ENCODE measurements around the gene WFS1.

DNA sequence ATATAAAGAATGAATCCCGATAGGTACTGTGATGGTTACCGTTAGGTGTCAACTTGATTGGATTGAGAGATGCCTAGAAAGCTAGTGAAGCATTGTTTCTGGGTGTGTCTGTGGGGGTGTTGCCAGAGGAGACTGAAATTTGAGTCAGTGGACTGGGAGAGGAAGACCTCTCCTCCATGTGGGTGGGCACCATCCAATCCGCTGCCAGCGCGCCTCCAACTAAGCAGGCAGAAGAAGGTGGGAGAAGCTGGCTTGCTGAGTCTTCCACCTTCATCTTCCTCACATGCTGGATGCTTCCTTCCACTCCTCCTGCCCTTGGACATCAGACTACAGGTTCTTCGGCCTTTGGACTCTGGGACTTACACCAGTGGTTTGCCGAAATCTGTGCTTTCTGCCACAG lies 40.1 kb downstream of the WFS1 start:
- TF ChIP-seq, protein P1, sequence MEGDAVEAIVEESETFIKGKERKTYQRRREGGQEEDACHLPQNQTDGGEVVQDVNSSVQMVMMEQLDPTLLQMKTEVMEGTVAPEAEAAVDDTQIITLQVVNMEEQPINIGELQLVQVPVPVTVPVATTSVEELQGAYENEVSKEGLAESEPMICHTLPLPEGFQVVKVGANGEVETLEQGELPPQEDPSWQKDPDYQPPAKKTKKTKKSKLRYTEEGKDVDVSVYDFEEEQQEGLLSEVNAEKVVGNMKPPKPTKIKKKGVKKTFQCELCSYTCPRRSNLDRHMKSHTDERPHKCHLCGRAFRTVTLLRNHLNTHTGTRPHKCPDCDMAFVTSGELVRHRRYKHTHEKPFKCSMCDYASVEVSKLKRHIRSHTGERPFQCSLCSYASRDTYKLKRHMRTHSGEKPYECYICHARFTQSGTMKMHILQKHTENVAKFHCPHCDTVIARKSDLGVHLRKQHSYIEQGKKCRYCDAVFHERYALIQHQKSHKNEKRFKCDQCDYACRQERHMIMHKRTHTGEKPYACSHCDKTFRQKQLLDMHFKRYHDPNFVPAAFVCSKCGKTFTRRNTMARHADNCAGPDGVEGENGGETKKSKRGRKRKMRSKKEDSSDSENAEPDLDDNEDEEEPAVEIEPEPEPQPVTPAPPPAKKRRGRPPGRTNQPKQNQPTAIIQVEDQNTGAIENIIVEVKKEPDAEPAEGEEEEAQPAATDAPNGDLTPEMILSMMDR (IDR thresholded peaks at IDR 0.05; ENCODE audit: extremely low read depth in 1 of 2, insufficient read depth in 1 of 2, low read depth in 1 of 2, low read length in 2 of 2) = no peak
- TF ChIP-seq EZH2 (IDR thresholded peaks at IDR 0.05; ENCODE audit: borderline replicate concordance, low read depth, low read length, severe bottlenecking) = no peak
- TF ChIP-seq POLR2AphosphoS5 (IDR thresholded peaks at IDR 0.05; ENCODE audit: insufficient read depth, low read depth, low read length) = no peak
